H1 (cell line): ENCODE measurements around the gene ANKRD65. TPM values are rescaled to one million over a fixed set of nuclear protein-coding genes. Genes with fewer than 3 reads are reported as not detected.

Experiments
- CTCF ChIA-PET: fragments of 300-600 bp; sonication (Branson Sonifier 250); formaldehyde crosslinking; loops from one replicate; lab custom pipeline; 2021; ENCODE audit not compliant: partially characterized antibody; lab: Charles Lee
- POLR2A ChIA-PET: fragments of 300-600 bp; sonication (Branson Sonifier 250); formaldehyde crosslinking; loops from one replicate; lab custom pipeline; 2021; ENCODE audit warnings: inconsistent platforms; ENCODE audit not compliant: partially characterized antibody; lab: Charles Lee
- DNase-seq, 2 experiments: peaks; one replicate each; pipeline versions ENCODE4 v3.0.0 to v3.0.0-alpha.2; 2010 to 2022; ENCODE audit warnings: low spot score in 2 of 2, low read depth in 1 of 2, mixed read lengths in 1 of 2
- FAIRE-seq: peaks from 2 replicates; lab custom pipeline; 2011; peaks lifted over from hg19 to GRCh38; lab: Jason Lieb, UNC
- H2AFZ ChIP-seq: 2 replicates; pipeline ENCODE4 v1.8.1; 2012; ENCODE audit warnings: low read length, inconsistent platforms
- H2AK5ac ChIP-seq: 2 replicates; pipeline ENCODE4 v1.6.1; 2013; ENCODE audit warnings: low read depth, low read length
- H2BK120ac ChIP-seq: replicated peaks from 2 replicates; pipeline ENCODE3; 2013; ENCODE audit warnings: low read depth, low read length, inconsistent platforms
- H2BK12ac ChIP-seq: 2 replicates; pipeline ENCODE4 v1.6.1; 2013; ENCODE audit warnings: low read depth, low read length
- H2BK15ac ChIP-seq: 2 replicates; pipeline ENCODE4 v1.6.1; 2013; ENCODE audit warnings: low read length
- H2BK20ac ChIP-seq: 2 replicates; pipeline ENCODE4 v1.6.1; 2013; ENCODE audit warnings: low read length
- H2BK5ac ChIP-seq: 2 replicates; pipeline ENCODE4 v1.6.1; 2013; ENCODE audit warnings: low read depth, low read length
- H3K14ac ChIP-seq: 2 replicates; pipeline ENCODE4 v1.6.1; 2013; ENCODE audit warnings: inconsistent platforms; ENCODE audit not compliant: insufficient read length
- H3K18ac ChIP-seq: 2 replicates; pipeline ENCODE4 v1.6.1; 2013; ENCODE audit warnings: low read length; ENCODE audit errors: extremely low read depth
- H3K23ac ChIP-seq: 2 replicates; pipeline ENCODE4 v1.6.1; 2013; ENCODE audit warnings: inconsistent platforms; ENCODE audit not compliant: insufficient read length
- H3K23me2 ChIP-seq: 2 replicates; pipeline ENCODE4 v1.6.1; 2013; ENCODE audit warnings: low read depth, low read length
- H3K27ac ChIP-seq: 2 replicates; pipeline ENCODE4 v1.6.1; 2011; ENCODE audit warnings: low read depth, low read length, inconsistent platforms
- H3K27me3 ChIP-seq, 4 experiments: replicated peaks in 1 of 4; 1 replicate in 1 of 4; 2 replicates in 3 of 4; pipeline versions ENCODE4 v1.6.1 to v1.8.1; 2011 to 2013; ENCODE audit warnings: low read length in 3 of 4, mild to moderate bottlenecking in 3 of 4, inconsistent platforms in 2 of 4, mixed read lengths in 2 of 4, moderate library complexity in 1 of 4; ENCODE audit not compliant: control insufficient read depth in 3 of 4, insufficient read depth in 3 of 4; ENCODE audit errors: extremely low read depth in 1 of 4
- H3K36me3 ChIP-seq, 4 experiments: 2 replicates each; pipeline versions ENCODE4 v1.6.1 to v1.8.1; 2011 to 2013; ENCODE audit warnings: mild to moderate bottlenecking in 4 of 4, low read length in 3 of 4, moderate library complexity in 2 of 4, control low read depth in 1 of 4, inconsistent platforms in 1 of 4; ENCODE audit not compliant: insufficient read depth in 4 of 4, control insufficient read depth in 2 of 4
- H3K4ac ChIP-seq: replicated peaks from 2 replicates; pipeline ENCODE3; 2013; ENCODE audit warnings: low read length, low read depth, mixed read lengths, inconsistent platforms; ENCODE audit not compliant: insufficient read length
- H3K4me1 ChIP-seq, 4 experiments: replicated peaks in 1 of 4; 1 replicate in 1 of 4; 2 replicates in 3 of 4; pipeline versions ENCODE4 v1.6.1 to v1.8.1; 2011 to 2013; ENCODE audit warnings: low read length in 3 of 4, inconsistent platforms in 2 of 4, mixed read lengths in 1 of 4; ENCODE audit not compliant: insufficient read depth in 4 of 4, control insufficient read depth in 3 of 4
- H3K4me2 ChIP-seq, 2 experiments: 2 replicates each; pipeline versions ENCODE4 v1.6.1 to v1.8.1; 2011 to 2013; ENCODE audit warnings: low read depth in 2 of 2, low read length in 2 of 2, control low read depth in 1 of 2, inconsistent platforms in 1 of 2, mild to moderate bottlenecking in 1 of 2; ENCODE audit not compliant: insufficient read depth in 1 of 2
- H3K4me3 ChIP-seq, 4 experiments: fragments of 200-600, 300-600 bp in 1 of 4; sonication (generic), shearing (Covaris generic), sonication (Bioruptor Twin) in 1 of 4; 2 replicates each; pipeline versions ENCODE4 v1.5.1 to v1.8.1; 2011 to 2016; ENCODE audit warnings: low read length in 4 of 4, low read depth in 3 of 4, control low read depth in 2 of 4, inconsistent platforms in 2 of 4, mild to moderate bottlenecking in 2 of 4, mixed read lengths in 1 of 4, moderate library complexity in 1 of 4; ENCODE audit not compliant: insufficient read depth in 2 of 4; ENCODE audit errors: extremely low read depth in 1 of 4
- H3K56ac ChIP-seq: replicated peaks from 2 replicates; pipeline ENCODE3; 2013; ENCODE audit warnings: low read depth, mild to moderate bottlenecking, mixed read lengths, low read length, inconsistent platforms; ENCODE audit not compliant: insufficient read length
- H3K79me1 ChIP-seq: 2 replicates; pipeline ENCODE4 v1.6.1; 2013; ENCODE audit warnings: low read depth, low read length, control low read depth
- H3K79me2 ChIP-seq, 2 experiments: 2 replicates each; pipeline versions ENCODE4 v1.6.1 to v1.8.1; 2012 to 2013; ENCODE audit warnings: low read length in 2 of 2, mild to moderate bottlenecking in 2 of 2, inconsistent platforms in 1 of 2; ENCODE audit not compliant: insufficient read depth in 2 of 2, control insufficient read depth in 1 of 2
- H3K9ac ChIP-seq, 4 experiments: replicated peaks in 1 of 4; 1 replicate in 1 of 4; 2 replicates in 3 of 4; pipeline versions ENCODE4 v1.6.1 to v1.8.1; 2011 to 2013; ENCODE audit warnings: low read depth in 3 of 4, low read length in 3 of 4, control low read depth in 2 of 4, mild to moderate bottlenecking in 2 of 4, moderate library complexity in 2 of 4, inconsistent platforms in 1 of 4; ENCODE audit errors: extremely low read depth in 1 of 4
- H3K9me3 ChIP-seq, 2 experiments: 2 replicates each; pipeline versions ENCODE4 v1.6.1 to v1.8.1; 2012 to 2013; ENCODE audit warnings: mild to moderate bottlenecking in 2 of 2, moderate library complexity in 2 of 2, control low read depth in 1 of 2, inconsistent platforms in 1 of 2, low read depth in 1 of 2, low read length in 1 of 2, mixed read lengths in 1 of 2; ENCODE audit not compliant: insufficient read depth in 2 of 2
- H4K20me1 ChIP-seq, 2 experiments: replicated peaks in 1 of 2; 2 replicates each; pipeline versions ENCODE3 to v1.8.1; 2011 to 2013; ENCODE audit warnings: inconsistent platforms in 2 of 2, low read length in 2 of 2, mild to moderate bottlenecking in 1 of 2; ENCODE audit not compliant: insufficient read depth in 2 of 2, control insufficient read depth in 1 of 2
- H4K5ac ChIP-seq: 2 replicates; pipeline ENCODE4 v1.6.1; 2013; ENCODE audit warnings: low read length, low read depth, mixed read lengths, inconsistent platforms; ENCODE audit not compliant: insufficient read length
- H4K8ac ChIP-seq: 2 replicates; pipeline ENCODE4 v1.8.0; 2013; ENCODE audit warnings: mild to moderate bottlenecking, moderate library complexity, low read length, inconsistent platforms; ENCODE audit not compliant: insufficient read depth; ENCODE audit errors: extremely low read depth
- H4K91ac ChIP-seq: replicated peaks from 2 replicates; pipeline ENCODE3; 2013; ENCODE audit warnings: low read length, mixed read lengths, inconsistent platforms; ENCODE audit not compliant: insufficient read length
- CBX5 ChIP-seq: fragments of 300-800, 300-1000 bp; sonication (generic); IDR thresholded peaks from 2 replicates; pipeline ENCODE4 v1.7.1; 2016; ENCODE audit warnings: antibody characterized with exemption, low read length, low read depth
- CBX8 ChIP-seq: fragments of 300-800, 300-1000 bp; sonication (generic); IDR thresholded peaks from 2 replicates; pipeline ENCODE4 v1.7.1; 2016; ENCODE audit warnings: low read depth, low read length, borderline replicate concordance
- GABPA ChIP-seq: IDR thresholded peaks from 2 replicates; pipeline ENCODE4 v1.6.1; 2011; ENCODE audit warnings: mild to moderate bottlenecking, low read length, moderate library complexity, borderline replicate concordance; ENCODE audit not compliant: insufficient read depth
- MAFK ChIP-seq: IDR thresholded peaks from 2 replicates; pipeline ENCODE4 v1.6.1; 2012; ENCODE audit warnings: low read depth, mild to moderate bottlenecking, improper control_type of control experiment, low read length
- POLR2A ChIP-seq, 2 experiments: IDR thresholded peaks; 1 replicate in 1 of 2; 2 replicates in 1 of 2; pipeline ENCODE4 v1.6.1; 2011; ENCODE audit warnings: low read depth in 2 of 2, low read length in 2 of 2, mild to moderate bottlenecking in 2 of 2; ENCODE audit errors: control extremely low read depth in 1 of 2
- RNF2 ChIP-seq: fragments of 200-900, 300-1000 bp; sonication (generic); IDR thresholded peaks from 2 replicates; pipeline ENCODE4 v1.7.1; 2016; ENCODE audit warnings: borderline replicate concordance, low read depth, mild to moderate bottlenecking, antibody characterized with exemption, low read length; ENCODE audit not compliant: poor library complexity, severe bottlenecking; ENCODE audit errors: missing control alignments
- TBP ChIP-seq: IDR thresholded peaks from 2 replicates; pipeline ENCODE4 v1.6.1; 2011; ENCODE audit warnings: low read depth, low read length, improper control_type of control experiment
- WGBS, 2 experiments: shearing (Covaris generic) in 1 of 2; methylation state at CpG; one replicate each; pipeline versions ENCODE4 v1.1.6 to v1.1.7; 2013 to 2015; ENCODE audit warnings: low lambda C conversion rate in 2 of 2, mixed read lengths in 2 of 2, inconsistent platforms in 1 of 2, low coverage in 1 of 2, missing lambda C conversion rate in 1 of 2; ENCODE audit not compliant: insufficient replicate concordance in 2 of 2, insufficient coverage in 1 of 2, insufficient read length in 1 of 2; ENCODE audit errors: extremely low coverage in 1 of 2, missing lambda C conversion rate in 1 of 2; 5-methylcytosine and 5-hydroxymethylcytosine counted together
- polyA plus RNA-seq, 7 experiments: library from polyadenylated mRNA; depleted of rRNA in 3 of 7; stranded (reverse) in 5 of 7; unstranded in 2 of 7; fragments of >200 nt in 5 of 7; fragments of 200-250 nt in 2 of 7; gene quantifications; 1 replicate in 5 of 7; 2 replicates in 1 of 7; 4 replicates in 1 of 7; pipeline versions ENCODE4 v1.2.1 to v1.2.3, GENCODE V29; 2011 to 2013; ENCODE audit warnings: missing spikeins in 2 of 7, mixed read lengths in 2 of 7
- total RNA-seq: library from RNA; stranded (reverse); fragmentation: NEBNext Ultra II Directional; extraction: Animal tissue kit (Norgen Biotek cat#: 25700); gene quantifications from 2 replicates; pipeline ENCODE4 v1.2.1, GENCODE V29; 2021
- TF ChIP-seq, protein P1 (sequence below): IDR thresholded peaks from 2 replicates; pipeline ENCODE4 v1.6.1; 2011; ENCODE audit warnings: low read length, improper control_type of control experiment

The ANKRD65 gene
- total and polyA plus RNA-seq, 2 of the 8 experiments (the other 6 are each of a cell fraction or from before 2014, with no cell fraction given), result 1.8 to 2.0 TPM

DNA sequence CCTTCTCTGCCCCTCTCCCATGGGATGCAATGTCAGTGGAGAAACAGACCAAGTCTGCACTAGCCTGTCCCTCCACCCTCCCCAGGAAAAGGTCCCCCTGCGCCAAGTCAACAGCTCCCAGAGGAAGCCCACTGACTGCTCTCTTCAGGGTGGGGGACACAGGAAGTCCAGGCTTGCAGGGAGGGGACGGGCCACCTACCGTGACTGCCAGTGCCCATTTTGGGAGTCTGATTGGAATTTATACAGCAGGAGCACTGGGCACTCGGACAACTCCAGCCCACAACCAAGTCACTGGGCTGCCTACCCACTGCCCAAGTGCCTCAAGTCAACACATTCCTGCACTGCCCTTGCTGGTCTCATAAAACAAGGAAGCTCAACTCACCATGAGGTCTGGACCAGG is 28.1 kb downstream of the ANKRD65 start:
- Histone ChIP-seq H2BK120ac (no peak overlapping the region), H3K79me1 (peaks cover 7% of the 10 kb centered on the region), H4K91ac (no peak overlapping the region), H3K4ac (no peak overlapping the region), H3K27me3 (no peaks in the 10 kb centered on the region), H2AFZ (no peak overlapping the region), H4K20me1 (peaks cover 6 to 14% of the 10 kb centered on the region in 2 experiments), H3K18ac (no peak overlapping the region), H3K79me2 (peaks cover 0 to 26% of the 10 kb centered on the region in 2 experiments; a peak in 2 of 4 replicates), H3K36me3 (peaks cover 54 to 86% (median 75%) of the 10 kb centered on the region in 4 experiments), H2BK12ac (no peak overlapping the region), H2BK15ac (no peak overlapping the region), H2AK5ac (no peak overlapping the region), H3K23ac (no peak overlapping the region), H3K4me3 (no peak overlapping the region), H3K4me1 (peaks cover 0 to 3% (median 1%) of the 10 kb centered on the region in 4 experiments; a peak in 2 of 7 replicates), H3K56ac (no peak overlapping the region), H3K9ac (no peak overlapping the region), H3K23me2 (peaks cover 1% of the 10 kb centered on the region; the same call in 1 of the 2 replicates), H3K14ac (no peak overlapping the region), H2BK20ac (no peak overlapping the region), H4K5ac (no peak overlapping the region), H3K4me2 (no peak overlapping the region), H3K27ac (no peak overlapping the region), H3K9me3 (no peaks in the 10 kb centered on the region), H2BK5ac (no peak overlapping the region), H4K8ac (no peak overlapping the region; the same call in 1 of the 2 replicates)
- POLR2A ChIA-PET, result interaction anchor here (20.0 to 33.4 kb wide), 3 partner anchors 3 to 38 kb away, joined by 515 to 719 read pairs (median 719); partner anchors contain the start of genes ANKRD65, AURKAIP1, CCNL2 and MRPL20
- FAIRE-seq, result no peak
- CTCF ChIA-PET, result interaction anchor here (0.6 to 3.4 kb wide), 4 partner anchors 9 to 47 kb away, joined by 3 to 20 read pairs (median 5); no protein-coding TSS in a partner anchor
- TF ChIP-seq, protein P1, sequence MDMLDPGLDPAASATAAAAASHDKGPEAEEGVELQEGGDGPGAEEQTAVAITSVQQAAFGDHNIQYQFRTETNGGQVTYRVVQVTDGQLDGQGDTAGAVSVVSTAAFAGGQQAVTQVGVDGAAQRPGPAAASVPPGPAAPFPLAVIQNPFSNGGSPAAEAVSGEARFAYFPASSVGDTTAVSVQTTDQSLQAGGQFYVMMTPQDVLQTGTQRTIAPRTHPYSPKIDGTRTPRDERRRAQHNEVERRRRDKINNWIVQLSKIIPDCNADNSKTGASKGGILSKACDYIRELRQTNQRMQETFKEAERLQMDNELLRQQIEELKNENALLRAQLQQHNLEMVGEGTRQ, result no peak
- TF ChIP-seq CBX8 (no peak), MAFK (no peak), CBX5 (no peak), GABPA (no peak), POLR2A (IDR thresholded peaks at IDR 0.05; ENCODE audit: control extremely low read depth in 1 of 2, low read depth in 2 of 2, low read length in 2 of 2) (no peak), TBP (no peak), RNF2 (no peak)
- WGBS, 2 experiments, result 92% methylated on average over 4 of the region's 4 CpGs; no CpG with 5 or more reads in 1 of the 2 experiments
- DNase-seq, result no peak
